Lower leg skin (tissue), 4 donors: ENCODE measurements around the gene TMED8. TPM values are rescaled to one million over a fixed set of nuclear protein-coding genes. Genes with fewer than 3 reads are reported as not detected.

Source experiments
- DNase-seq, 2 donors: peaks; one replicate each; pipeline ENCODE4 v3.0.0-alpha.2; 2019; ENCODE audit warnings: low spot score in 2 of 2
- H3K4me3 ChIP-seq: fragments of 200-600 bp; sonication (generic); 2 replicates; pipeline ENCODE4 v1.5.1; 2017; ENCODE audit warnings: mild to moderate bottlenecking, low read depth; ENCODE audit not compliant: poor library complexity, severe bottlenecking
- POLR2A ChIP-seq, 2 donors: fragments of 450-650 bp; IDR thresholded peaks; one replicate each; pipeline ENCODE4 v1.6.1; 2016 to 2017; ENCODE audit warnings: antibody characterized with exemption in 2 of 2, mild to moderate bottlenecking in 1 of 2, moderate library complexity in 1 of 2
- WGBS, 2 donors: methylation state at CpG; one replicate each; pipeline ENCODE4 v1.1.5; 2018; 5-methylcytosine and 5-hydroxymethylcytosine counted together
- intact Hi-C: fragments of 100-400 bp; cut with DNase I; formaldehyde crosslinking; loops from one replicate; pipeline ENCODE4 v1.15.0; 2023; ENCODE audit warnings: low total_unique reads
- total RNA-seq, 4 donors: library from RNA; depleted of rRNA; stranded (reverse); fragments of >200 nt; gene quantifications; one replicate each; pipeline ENCODE4 v1.1.0, GENCODE V29; 2016
- TF ChIP-seq, protein P1 (sequence below), 3 donors: fragments of 450-650 bp; IDR thresholded peaks; one replicate each; pipeline ENCODE4 v1.5.1; 2016; ENCODE audit warnings: antibody characterized with exemption in 3 of 3, mild to moderate bottlenecking in 3 of 3, moderate library complexity in 2 of 3

The TMED8 gene
- total RNA-seq, 4 donors from 2014 or later: 6.4 to 8.9 (median 7.4) TPM

DNA sequence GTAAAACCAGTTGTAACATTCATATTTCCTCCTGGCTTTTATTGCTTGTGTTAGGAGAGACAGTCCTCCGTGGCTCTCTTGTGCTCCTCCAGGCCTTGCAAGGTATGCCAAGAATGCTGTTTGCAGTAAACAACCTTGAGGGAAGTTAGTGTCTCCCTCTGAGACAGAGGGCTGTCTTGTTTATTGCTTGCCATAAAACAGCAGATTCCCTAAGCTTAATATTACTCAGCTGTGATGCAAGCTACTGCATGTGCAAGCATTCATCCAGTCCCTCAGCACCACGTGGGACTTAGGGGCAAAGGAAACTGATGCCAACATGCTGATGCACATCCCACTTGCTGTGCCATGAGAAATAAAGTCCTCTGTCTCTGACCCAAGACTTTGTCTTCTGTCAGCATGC is 62.9 kb downstream of the TMED8 start:
- intact Hi-C loops: no loop called here
- 7 to 18% methylated on average over 2 of the region's 2 CpGs for WGBS, 2 donors
- DNase-seq: peak; percentile 66 to 69
- TF ChIP-seq, protein P1, sequence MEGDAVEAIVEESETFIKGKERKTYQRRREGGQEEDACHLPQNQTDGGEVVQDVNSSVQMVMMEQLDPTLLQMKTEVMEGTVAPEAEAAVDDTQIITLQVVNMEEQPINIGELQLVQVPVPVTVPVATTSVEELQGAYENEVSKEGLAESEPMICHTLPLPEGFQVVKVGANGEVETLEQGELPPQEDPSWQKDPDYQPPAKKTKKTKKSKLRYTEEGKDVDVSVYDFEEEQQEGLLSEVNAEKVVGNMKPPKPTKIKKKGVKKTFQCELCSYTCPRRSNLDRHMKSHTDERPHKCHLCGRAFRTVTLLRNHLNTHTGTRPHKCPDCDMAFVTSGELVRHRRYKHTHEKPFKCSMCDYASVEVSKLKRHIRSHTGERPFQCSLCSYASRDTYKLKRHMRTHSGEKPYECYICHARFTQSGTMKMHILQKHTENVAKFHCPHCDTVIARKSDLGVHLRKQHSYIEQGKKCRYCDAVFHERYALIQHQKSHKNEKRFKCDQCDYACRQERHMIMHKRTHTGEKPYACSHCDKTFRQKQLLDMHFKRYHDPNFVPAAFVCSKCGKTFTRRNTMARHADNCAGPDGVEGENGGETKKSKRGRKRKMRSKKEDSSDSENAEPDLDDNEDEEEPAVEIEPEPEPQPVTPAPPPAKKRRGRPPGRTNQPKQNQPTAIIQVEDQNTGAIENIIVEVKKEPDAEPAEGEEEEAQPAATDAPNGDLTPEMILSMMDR (IDR thresholded peaks at IDR 0.05): no peak
- no peak for TF ChIP-seq POLR2A (IDR thresholded peaks at IDR 0.05)
- no peak overlapping the region for H3K4me3 ChIP-seq

DNA sequence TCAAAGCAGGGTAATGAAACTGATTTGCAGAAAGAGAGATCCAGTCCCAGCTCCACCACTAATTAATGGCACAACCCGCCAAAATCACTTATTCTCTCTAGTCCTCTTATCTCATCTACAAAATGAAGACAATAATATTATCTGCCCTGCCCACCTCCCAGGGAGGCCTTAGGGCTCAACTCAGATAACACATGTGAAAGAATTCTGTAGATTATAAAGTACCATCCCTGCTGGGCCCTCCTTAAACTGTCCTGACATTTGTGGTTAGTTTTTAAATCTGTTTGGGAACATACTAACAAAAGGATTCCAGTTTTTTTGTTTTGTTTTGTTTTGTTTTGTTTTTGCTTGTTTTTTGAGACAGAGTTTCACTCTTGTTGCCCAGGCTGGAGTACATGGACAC is 63.5 kb downstream of the TMED8 start:
- peak in 1 of 2 donors; percentile 26 for DNase-seq
- no peak overlapping the region for H3K4me3 ChIP-seq
- TF ChIP-seq, protein P1 (IDR thresholded peaks at IDR 0.05): no peak
- no peak for TF ChIP-seq POLR2A (IDR thresholded peaks at IDR 0.05)
- 46 to 58% methylated on average over 1 of the region's 1 CpG for WGBS, 2 donors
- intact Hi-C loops: no loop called here

- intact Hi-C loops: no loop called here
- TF ChIP-seq POLR2A (IDR thresholded peaks at IDR 0.05): no peak
- TF ChIP-seq, protein P1 (IDR thresholded peaks at IDR 0.05): no peak
- DNase-seq: no peak
- no peak overlapping the region for H3K4me3 ChIP-seq
- 70 to 79% methylated on average over 2 of the region's 2 CpGs for WGBS, 2 donors
Observed at GRCh38 chr14:77311217-77311616, 65.7 kb downstream of the TMED8 start.

GRCh38 chr14:77310026-77310425 is 66.9 kb downstream of the TMED8 start:
- no peak overlapping the region for H3K4me3 ChIP-seq
- intact Hi-C loops: no loop called here
- 68 to 73% methylated on average over 4 of the region's 4 CpGs for WGBS, 2 donors
- no peak for TF ChIP-seq POLR2A (IDR thresholded peaks at IDR 0.05)
- TF ChIP-seq, protein P1 (IDR thresholded peaks at IDR 0.05): no peak
- DNase-seq: no peak

GRCh38 chr14:77309131-77309530 is 67.8 kb downstream of the TMED8 start:
- 84 to 92% methylated on average over 4 of the region's 4 CpGs for WGBS, 2 donors
- intact Hi-C loops: loop anchor here (10.0 kb wide), 1 partner anchor 434 kb away; no protein-coding TSS in a partner anchor
- TF ChIP-seq, protein P1 (IDR thresholded peaks at IDR 0.05): no peak
- no peak for TF ChIP-seq POLR2A (IDR thresholded peaks at IDR 0.05)
- DNase-seq: no peak
- no peak overlapping the region for H3K4me3 ChIP-seq

GRCh38 chr14:77306851-77307496 is 69.9 kb downstream of the TMED8 start:
- H3K4me3 ChIP-seq: no peak overlapping the region
- intact Hi-C loops: loop anchor here (10.0 kb wide), 1 partner anchor 432 kb away; no protein-coding TSS in a partner anchor
- TF ChIP-seq POLR2A (IDR thresholded peaks at IDR 0.05): no peak
- TF ChIP-seq, protein P1 (IDR thresholded peaks at IDR 0.05): no peak
- 21 to 26% methylated on average over 3 of the region's 3 CpGs for WGBS, 2 donors
- no peak for DNase-seq
